AG09309 (cell line): Measurements from ENCODE around the gene TRIM42.

ENCODE experiments used
- DNase-seq: peaks from one replicate; pipeline ENCODE4 v3.0.0-alpha.2; 2010; ENCODE audit warnings: low read depth
- H3K4me3 ChIP-seq: 2 replicates; pipeline ENCODE4 v1.5.1; 2011; ENCODE audit warnings: mild to moderate bottlenecking, low read depth, low read length, moderate library complexity; ENCODE audit not compliant: control insufficient read depth
- TF ChIP-seq, protein P1 (sequence below): IDR thresholded peaks from 2 replicates; pipeline ENCODE4 v1.5.1; 2011; ENCODE audit warnings: mild to moderate bottlenecking, low read depth, low read length, inconsistent platforms; ENCODE audit not compliant: insufficient read depth, control insufficient read depth; ENCODE audit errors: missing control alignments

The TRIM42 gene

DNA sequence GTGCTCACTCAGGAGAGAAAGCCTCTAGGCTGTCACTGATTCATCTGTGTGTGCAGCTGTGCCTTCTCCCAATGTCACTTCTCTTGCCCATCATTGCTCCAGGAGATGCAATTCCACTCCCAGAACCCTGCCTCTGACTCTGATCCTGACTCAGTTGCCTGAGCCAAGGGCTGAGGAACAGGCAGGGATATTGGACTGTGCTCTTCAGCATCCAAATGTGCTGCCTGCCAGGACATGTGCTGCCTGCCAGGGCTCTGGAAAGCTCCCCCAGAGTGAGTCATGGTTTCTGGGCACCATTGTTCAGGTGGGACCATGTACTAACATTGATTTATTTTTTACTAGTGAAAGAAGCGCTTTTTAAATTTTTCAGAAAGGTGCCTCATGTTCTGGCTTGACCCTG lies 71.0 kb downstream of the TRIM42 start:
- no peak overlapping the region for H3K4me3 ChIP-seq
- TF ChIP-seq, protein P1, sequence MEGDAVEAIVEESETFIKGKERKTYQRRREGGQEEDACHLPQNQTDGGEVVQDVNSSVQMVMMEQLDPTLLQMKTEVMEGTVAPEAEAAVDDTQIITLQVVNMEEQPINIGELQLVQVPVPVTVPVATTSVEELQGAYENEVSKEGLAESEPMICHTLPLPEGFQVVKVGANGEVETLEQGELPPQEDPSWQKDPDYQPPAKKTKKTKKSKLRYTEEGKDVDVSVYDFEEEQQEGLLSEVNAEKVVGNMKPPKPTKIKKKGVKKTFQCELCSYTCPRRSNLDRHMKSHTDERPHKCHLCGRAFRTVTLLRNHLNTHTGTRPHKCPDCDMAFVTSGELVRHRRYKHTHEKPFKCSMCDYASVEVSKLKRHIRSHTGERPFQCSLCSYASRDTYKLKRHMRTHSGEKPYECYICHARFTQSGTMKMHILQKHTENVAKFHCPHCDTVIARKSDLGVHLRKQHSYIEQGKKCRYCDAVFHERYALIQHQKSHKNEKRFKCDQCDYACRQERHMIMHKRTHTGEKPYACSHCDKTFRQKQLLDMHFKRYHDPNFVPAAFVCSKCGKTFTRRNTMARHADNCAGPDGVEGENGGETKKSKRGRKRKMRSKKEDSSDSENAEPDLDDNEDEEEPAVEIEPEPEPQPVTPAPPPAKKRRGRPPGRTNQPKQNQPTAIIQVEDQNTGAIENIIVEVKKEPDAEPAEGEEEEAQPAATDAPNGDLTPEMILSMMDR: no peak
- DNase-seq: no peak
